WTC11 (cell line): ENCODE measurements around the gene UBFD1. TPM values are rescaled to one million over a fixed set of nuclear protein-coding genes. Genes with fewer than 3 reads are reported as not detected.

Experiments used
- ATAC-seq: fragments of 200-7000 bp; cut with Tn5 transposase; 2 replicates; pipeline ENCODE4 v1.10.0; 2021; ENCODE audit warnings: mild to moderate bottlenecking, moderate library complexity
- CTCF ChIA-PET: fragments of 300-600 bp; sonication (Branson Sonifier 250); formaldehyde crosslinking; loops from one replicate; lab custom pipeline; 2021; ENCODE audit warnings: antibody characterized with exemption; lab: Charles Lee
- POLR2A ChIA-PET: fragments of 350-600 bp; sonication (Branson Sonifier 250); formaldehyde crosslinking; loops from one replicate; lab custom pipeline; 2021; ENCODE audit warnings: antibody characterized with exemption; lab: Charles Lee
- DNase-seq: peaks from one replicate; pipeline ENCODE4 v3.0.0; 2021; ENCODE audit warnings: low spot score
- H3K27ac Mint-ChIP-seq: 2 replicates; pipeline ENCODE4 v1.8.0; 2021; ENCODE audit warnings: mixed read lengths
- H3K27me3 Mint-ChIP-seq: 2 replicates; pipeline ENCODE4 v1.8.0; 2021; ENCODE audit warnings: low read depth, mild to moderate bottlenecking, moderate library complexity, mixed read lengths
- H3K36me3 Mint-ChIP-seq: 2 replicates; pipeline ENCODE4 v1.8.0; 2021; ENCODE audit warnings: mixed read lengths
- H3K4me1 Mint-ChIP-seq: 2 replicates; pipeline ENCODE4 v1.8.0; 2022; ENCODE audit warnings: mixed read lengths
- H3K4me3 Mint-ChIP-seq: 2 replicates; pipeline ENCODE4 v1.8.0; 2021; ENCODE audit warnings: mild to moderate bottlenecking, moderate library complexity, mixed read lengths
- H3K9me3 Mint-ChIP-seq: 2 replicates; pipeline ENCODE4 v1.8.0; 2021; ENCODE audit warnings: mixed read lengths
- ATF2 ChIP-seq: sonication (generic); formaldehyde crosslinking; IDR thresholded peaks from 2 replicates; pipeline ENCODE4 v1.8.1; 2022; ENCODE audit warnings: low read depth, missing genetic modification reagents, borderline replicate concordance
- E2F4 ChIP-seq: sonication (generic); formaldehyde crosslinking; IDR thresholded peaks from 2 replicates; pipeline ENCODE4 v1.8.1; 2022; ENCODE audit warnings: low read depth, mild to moderate bottlenecking, moderate library complexity, missing genetic modification reagents, borderline replicate concordance
- ELF4 ChIP-seq: sonication (generic); formaldehyde crosslinking; IDR thresholded peaks from 2 replicates; pipeline ENCODE4 v1.8.1; 2022; ENCODE audit warnings: low read depth, mild to moderate bottlenecking, moderate library complexity, missing genetic modification reagents
- ETV6 ChIP-seq: sonication (generic); formaldehyde crosslinking; IDR thresholded peaks from 2 replicates; pipeline ENCODE4 v1.8.1; 2022; ENCODE audit warnings: mild to moderate bottlenecking, missing genetic modification reagents
- FOXP1 ChIP-seq: sonication (generic); formaldehyde crosslinking; IDR thresholded peaks from 2 replicates; pipeline ENCODE4 v1.8.0; 2022; ENCODE audit warnings: missing genetic modification reagents, mild to moderate bottlenecking, moderate library complexity, borderline replicate concordance
- GRHL2 ChIP-seq: fragments of 250-450 bp; sonication (Bioruptor Pico); IDR thresholded peaks from 2 replicates; pipeline ENCODE4 v1.8.0; 2022; ENCODE audit warnings: mild to moderate bottlenecking, moderate library complexity; ENCODE audit not compliant: insufficient replicate concordance, severe bottlenecking
- KAT7 ChIP-seq: sonication (generic); formaldehyde crosslinking; IDR thresholded peaks from 2 replicates; pipeline ENCODE4 v1.8.1; 2023; ENCODE audit warnings: missing genetic modification reagents, mild to moderate bottlenecking, borderline replicate concordance
- MYBL2 ChIP-seq: sonication (generic); formaldehyde crosslinking; IDR thresholded peaks from 2 replicates; pipeline ENCODE4 v1.8.1; 2023; ENCODE audit warnings: mild to moderate bottlenecking, moderate library complexity, missing genetic modification reagents
- NR3C1 ChIP-seq: sonication (generic); formaldehyde crosslinking; conservative IDR thresholded peaks from 2 replicates; pipeline ENCODE4 v1.8.1; 2023; ENCODE audit warnings: low read depth, mild to moderate bottlenecking, missing genetic modification reagents
- PREB ChIP-seq: sonication (generic); formaldehyde crosslinking; IDR thresholded peaks from 2 replicates; pipeline ENCODE4 v1.8.1; 2022; ENCODE audit warnings: mild to moderate bottlenecking, missing genetic modification reagents, moderate library complexity, borderline replicate concordance
- SOX15 ChIP-seq: fragments of 250-450 bp; sonication (Bioruptor Pico); IDR thresholded peaks from 2 replicates; pipeline ENCODE4 v1.9.0; 2021; ENCODE audit warnings: mild to moderate bottlenecking
- USF2 ChIP-seq: sonication (generic); formaldehyde crosslinking; IDR thresholded peaks from 2 replicates; pipeline ENCODE4 v1.8.1; 2023; ENCODE audit warnings: mild to moderate bottlenecking, missing genetic modification reagents, moderate library complexity
- ZNF232 ChIP-seq: sonication (generic); formaldehyde crosslinking; IDR thresholded peaks from 2 replicates; pipeline ENCODE4 v1.8.0; 2022; ENCODE audit warnings: mild to moderate bottlenecking, missing genetic modification reagents
- ZNF281 ChIP-seq: sonication (generic); formaldehyde crosslinking; IDR thresholded peaks from 2 replicates; pipeline ENCODE4 v1.8.0; 2023; ENCODE audit warnings: mild to moderate bottlenecking, missing genetic modification reagents
- ZNF416 ChIP-seq: fragments of 250-450 bp; sonication (Bioruptor Pico); IDR thresholded peaks from 2 replicates; pipeline ENCODE4 v1.9.0; 2021; ENCODE audit warnings: mild to moderate bottlenecking, inconsistent platforms
- ZNF425 ChIP-seq: fragments of 250-450 bp; sonication (Bioruptor Pico); conservative IDR thresholded peaks from 2 replicates; pipeline ENCODE4 v1.9.0; 2021; ENCODE audit warnings: mild to moderate bottlenecking
- ZNF532 ChIP-seq: fragments of 250-450 bp; sonication (Bioruptor Pico); IDR thresholded peaks from 2 replicates; pipeline ENCODE4 v1.9.0; 2021; ENCODE audit warnings: mild to moderate bottlenecking, borderline replicate concordance
- ZNF671 ChIP-seq: fragments of 250-450 bp; sonication (Bioruptor Pico); IDR thresholded peaks from 2 replicates; pipeline ENCODE4 v1.8.0; 2021; ENCODE audit warnings: mild to moderate bottlenecking
- total RNA-seq: library from RNA; stranded (reverse); gene quantifications from 3 replicates; pipeline ENCODE4 v1.2.3, GENCODE V29; 2021

UBFD1 gene
- total RNA-seq, 1 experiment from 2014 or later, result 128 TPM

GRCh38 chr16:23611936-23612335 lies 54.4 kb downstream of the UBFD1 start:
- Mint-ChIP-seq H3K27ac (no peak overlapping the region), H3K9me3 (no peaks in the 10 kb centered on the region), H3K4me1 (no peaks in the 10 kb centered on the region), H3K27me3 (no peaks in the 10 kb centered on the region), H3K36me3 (peaks cover 38% of the 10 kb centered on the region), H3K4me3 (no peak overlapping the region)
- CTCF ChIA-PET, result no interaction called here
- POLR2A ChIA-PET, result no interaction called here
- TF ChIP-seq ZNF281 (CRISPR knock-in tag) (no peak), GRHL2 (CRISPR knock-in tag) (no peak), ETV6 (CRISPR knock-in tag) (no peak), E2F4 (CRISPR knock-in tag) (no peak), ATF2 (CRISPR knock-in tag) (no peak), ZNF425 (no peak), SOX15 (no peak), USF2 (CRISPR knock-in tag) (no peak), KAT7 (CRISPR knock-in tag) (no peak)
- ATAC-seq (no peak), DNase-seq (no peak)

GRCh38 chr16:23615805-23616204 lies 58.3 kb downstream of the UBFD1 start:
- Mint-ChIP-seq H3K27me3 (no peaks in the 10 kb centered on the region), H3K36me3 (peaks cover 54% of the 10 kb centered on the region), H3K4me3 (no peak overlapping the region), H3K4me1 (no peaks in the 10 kb centered on the region), H3K27ac (peak overlapping the region; percentile 33; the same call in 1 of the 2 replicates), H3K9me3 (no peaks in the 10 kb centered on the region)
- ChIA-PET POLR2A (no interaction called here), CTCF (no interaction called here)
- no peak for DNase-seq
- ATAC-seq, result no peak
- TF ChIP-seq NR3C1 (no peak), ZNF232 (CRISPR knock-in tag) (no peak), PREB (CRISPR knock-in tag) (no peak), ZNF416 (CRISPR knock-in tag) (no peak), FOXP1 (CRISPR knock-in tag) (no peak), ZNF671 (CRISPR knock-in tag) (no peak), MYBL2 (no peak), ZNF532 (CRISPR knock-in tag) (no peak), ELF4 (CRISPR knock-in tag) (no peak)
